SJCRH30 (cell line): ENCODE data around the gene ZPLD1. TPM values are rescaled to one million over a fixed set of nuclear protein-coding genes. Genes with fewer than 3 reads are reported as not detected.
A peak's percentile ranks its signal among the peaks of the same experiment; 100 is the strongest.

ENCODE experiments used
- DNase-seq, 2 experiments: peaks; one replicate each; pipeline ENCODE4 v3.0.0-alpha.2; 2015 to 2020
- H3K27ac ChIP-seq: fragments of 250-450 bp; sonication (Bioruptor Pico); 2 replicates; pipeline ENCODE4 v1.5.1; 2020; ENCODE audit warnings: mild to moderate bottlenecking, moderate library complexity
- H3K27me3 ChIP-seq: fragments of 250-450 bp; sonication (Bioruptor Pico); 2 replicates; pipeline ENCODE4 v1.5.1; 2020; ENCODE audit warnings: mild to moderate bottlenecking, moderate library complexity
- H3K36me3 ChIP-seq: fragments of 250-450 bp; sonication (Bioruptor Pico); 2 replicates; pipeline ENCODE4 v1.5.1; 2020; ENCODE audit warnings: mild to moderate bottlenecking, moderate library complexity
- H3K4me1 ChIP-seq: fragments of 250-450 bp; sonication (Bioruptor Pico); 2 replicates; pipeline ENCODE4 v1.5.1; 2020; ENCODE audit warnings: mild to moderate bottlenecking, moderate library complexity
- H3K4me3 ChIP-seq: fragments of 250-450 bp; sonication (Bioruptor Pico); 2 replicates; pipeline ENCODE4 v1.5.1; 2020; ENCODE audit warnings: mild to moderate bottlenecking, moderate library complexity
- H3K9me3 ChIP-seq: fragments of 250-450 bp; sonication (Bioruptor Pico); replicated peaks from 2 replicates; pipeline ENCODE4 v1.5.1; 2020; ENCODE audit warnings: mild to moderate bottlenecking, moderate library complexity
- total RNA-seq: library from RNA; depleted of rRNA; stranded (reverse); fragments of >200 nt; shearing (Covaris generic); gene quantifications from 2 replicates; pipeline ENCODE4 v1.2.3, GENCODE V29; 2014

ZPLD1 gene
- total RNA-seq, 1 experiment from 2014 or later = 0.14 TPM

DNA sequence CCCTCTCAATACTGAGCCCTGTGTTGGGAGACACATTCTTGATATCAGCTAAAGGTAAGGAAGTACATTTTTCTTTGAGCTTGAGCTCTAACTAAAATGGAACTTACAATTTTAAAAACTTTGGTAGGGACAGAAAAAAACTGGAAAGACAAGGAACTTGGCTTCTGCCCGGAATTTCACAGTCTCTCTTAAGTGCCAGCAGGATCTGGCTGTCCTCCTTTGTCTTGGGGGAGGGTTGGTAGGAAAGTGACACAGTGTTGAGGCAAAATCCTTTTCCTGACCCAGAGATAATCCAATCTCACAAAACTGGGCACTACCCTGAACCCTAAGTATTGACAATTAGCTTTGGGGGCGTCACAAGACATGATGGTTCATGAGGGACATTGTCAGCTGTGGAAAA, 45.3 kb downstream of the ZPLD1 start:
- H3K4me3 ChIP-seq = no peak overlapping the region
- H3K4me1 ChIP-seq = peaks cover 12% of the 10 kb centered on the region
- no peak overlapping the region for H3K27ac ChIP-seq
- no peaks in the 10 kb centered on the region for H3K27me3 ChIP-seq
- H3K9me3 ChIP-seq = no peaks in the 10 kb centered on the region
- peak in 1 of 2 experiments; percentile 9 for DNase-seq
- H3K36me3 ChIP-seq = no peaks in the 10 kb centered on the region

- Histone ChIP-seq H3K9me3 (no peaks in the 10 kb centered on the region), H3K27me3 (no peaks in the 10 kb centered on the region), H3K36me3 (no peaks in the 10 kb centered on the region), H3K4me1 (peaks cover 12% of the 10 kb centered on the region), H3K4me3 (peak overlapping the region; percentile 33), H3K27ac (peak overlapping the region; percentile 34)
- DNase-seq = peak; percentile 12 to 66
Observed at GRCh38 chr3:102481050-102481449, 46.2 kb downstream of the ZPLD1 start.

- no peaks in the 10 kb centered on the region for H3K36me3 ChIP-seq
Observed at GRCh38 chr3:102483556-102483955, 48.7 kb downstream of the ZPLD1 start.

GRCh38 chr3:102484363-102484762, 49.5 kb downstream of the ZPLD1 start:
- no peak for DNase-seq
- peaks cover 12% of the 10 kb centered on the region for H3K4me1 ChIP-seq

More at GRCh38 chr3:102483556-102483955, 48.7 kb downstream of the ZPLD1 start:
- DNase-seq = no peak
- Histone ChIP-seq H3K27ac (no peak overlapping the region), H3K4me1 (peaks cover 12% of the 10 kb centered on the region), H3K27me3 (no peaks in the 10 kb centered on the region), H3K9me3 (no peaks in the 10 kb centered on the region), H3K4me3 (no peak overlapping the region)

GRCh38 chr3:102485701-102486100, 50.9 kb downstream of the ZPLD1 start:
- Histone ChIP-seq H3K27me3 (no peaks in the 10 kb centered on the region), H3K36me3 (no peaks in the 10 kb centered on the region), H3K4me1 (peaks cover 8% of the 10 kb centered on the region), H3K27ac (no peak overlapping the region), H3K9me3 (no peaks in the 10 kb centered on the region), H3K4me3 (no peak overlapping the region)
- DNase-seq = no peak

More at GRCh38 chr3:102484363-102484762, 49.5 kb downstream of the ZPLD1 start:
- Histone ChIP-seq H3K4me3 (no peak overlapping the region), H3K27ac (no peak overlapping the region), H3K9me3 (no peaks in the 10 kb centered on the region), H3K27me3 (no peaks in the 10 kb centered on the region), H3K36me3 (no peaks in the 10 kb centered on the region)

DNA sequence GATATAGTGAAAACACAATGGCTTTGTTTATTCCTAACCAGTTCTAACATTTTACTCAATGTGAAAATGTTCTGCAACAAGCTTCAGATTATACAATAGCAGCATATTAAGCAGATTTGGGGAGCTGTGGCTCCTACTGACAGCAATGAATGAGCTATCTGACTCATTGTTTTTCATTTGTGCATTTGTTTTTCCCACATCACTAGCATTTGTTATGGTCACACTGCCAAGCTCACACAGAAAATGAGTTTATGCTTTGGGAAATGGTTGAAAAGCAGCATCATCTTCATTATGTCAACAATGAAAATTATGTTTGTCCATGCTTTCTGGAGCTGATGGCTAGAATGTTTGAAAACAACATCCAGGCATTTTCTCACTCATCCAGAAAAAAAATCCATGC, 53.5 kb downstream of the ZPLD1 start:
- H3K4me3 ChIP-seq = no peak overlapping the region
- H3K27me3 ChIP-seq = no peaks in the 10 kb centered on the region
- no peaks in the 10 kb centered on the region for H3K36me3 ChIP-seq

GRCh38 chr3:102492300-102492699, 57.5 kb downstream of the ZPLD1 start:
- Histone ChIP-seq H3K4me1 (no peaks in the 10 kb centered on the region), H3K36me3 (no peaks in the 10 kb centered on the region), H3K9me3 (no peaks in the 10 kb centered on the region; the same call in 1 of the 2 replicates), H3K4me3 (no peak overlapping the region), H3K27ac (no peak overlapping the region), H3K27me3 (no peaks in the 10 kb centered on the region)
- DNase-seq = no peak

More for the DNA sequence above, 53.5 kb downstream of the ZPLD1 start:
- no peaks in the 10 kb centered on the region for H3K4me1 ChIP-seq
- H3K27ac ChIP-seq = no peak overlapping the region
- DNase-seq = no peak
- H3K9me3 ChIP-seq = no peaks in the 10 kb centered on the region; the same call in 1 of the 2 replicates

GRCh38 chr3:102497571-102497970, 62.8 kb downstream of the ZPLD1 start:
- Histone ChIP-seq H3K27ac (no peak overlapping the region), H3K27me3 (no peaks in the 10 kb centered on the region), H3K9me3 (no peaks in the 10 kb centered on the region), H3K4me3 (no peak overlapping the region), H3K36me3 (no peaks in the 10 kb centered on the region), H3K4me1 (no peaks in the 10 kb centered on the region)
- DNase-seq = no peak

DNA sequence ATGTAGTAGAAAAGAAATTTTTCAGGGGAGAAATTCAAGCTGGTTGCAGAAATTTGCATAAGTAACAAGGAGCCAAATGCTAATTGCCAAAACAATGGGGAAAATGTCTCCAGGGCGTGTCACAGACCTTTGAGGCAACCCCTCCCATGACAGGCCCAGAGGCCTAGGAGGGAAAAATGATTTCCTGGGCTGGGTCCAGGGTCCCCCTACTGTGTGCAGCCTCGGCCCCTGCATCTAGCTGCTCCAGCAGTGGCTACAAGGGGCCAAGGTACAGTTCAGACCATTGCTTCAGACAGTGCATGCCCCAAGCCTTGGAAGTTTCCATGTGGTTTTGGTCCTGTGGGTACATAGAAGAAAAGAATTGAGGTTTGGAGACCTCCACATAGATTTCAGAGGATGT, 70.7 kb downstream of the ZPLD1 start:
- no peak for DNase-seq
- H3K27me3 ChIP-seq = no peaks in the 10 kb centered on the region
- H3K36me3 ChIP-seq = no peaks in the 10 kb centered on the region
- H3K27ac ChIP-seq = no peak overlapping the region
- H3K4me3 ChIP-seq = no peak overlapping the region
- no peaks in the 10 kb centered on the region for H3K4me1 ChIP-seq
- no peaks in the 10 kb centered on the region for H3K9me3 ChIP-seq

GRCh38 chr3:102510663-102511062, 75.8 kb downstream of the ZPLD1 start:
- peak in 1 of 2 experiments; percentile 42 for DNase-seq
- Histone ChIP-seq H3K36me3 (no peaks in the 10 kb centered on the region), H3K4me1 (peaks cover 24% of the 10 kb centered on the region), H3K27ac (no peak overlapping the region), H3K4me3 (no peak overlapping the region; the same call in 1 of the 2 replicates), H3K9me3 (no peaks in the 10 kb centered on the region), H3K27me3 (no peaks in the 10 kb centered on the region)

- no peaks in the 10 kb centered on the region for H3K27me3 ChIP-seq
- no peak for DNase-seq
- no peak overlapping the region for H3K27ac ChIP-seq
- no peaks in the 10 kb centered on the region for H3K9me3 ChIP-seq
- peaks cover 24% of the 10 kb centered on the region for H3K4me1 ChIP-seq
- H3K36me3 ChIP-seq = no peaks in the 10 kb centered on the region
- H3K4me3 ChIP-seq = no peak overlapping the region; the same call in 1 of the 2 replicates
Observed at GRCh38 chr3:102511168-102511567, 76.4 kb downstream of the ZPLD1 start.

DNA sequence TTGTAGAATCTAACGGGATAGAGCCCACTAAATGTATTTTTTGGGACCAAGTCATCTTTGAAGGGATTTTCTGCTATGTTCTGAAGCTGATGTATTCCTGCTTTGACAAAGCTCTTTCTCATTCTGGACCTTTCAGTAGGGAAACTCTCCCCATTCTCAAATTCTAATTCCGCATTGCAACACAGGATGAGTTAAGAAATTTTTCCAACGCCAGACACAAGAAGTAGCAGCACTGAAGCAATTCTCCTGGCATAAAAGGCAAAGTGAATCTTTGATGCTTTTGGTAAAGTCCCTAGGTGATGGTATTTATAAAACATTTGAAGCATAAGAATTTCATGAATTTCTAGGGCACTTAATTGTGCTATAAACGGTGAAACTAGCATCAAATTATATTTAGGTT, 76.8 kb downstream of the ZPLD1 start:
- H3K9me3 ChIP-seq = no peaks in the 10 kb centered on the region
- H3K36me3 ChIP-seq = no peaks in the 10 kb centered on the region
- H3K27me3 ChIP-seq = no peaks in the 10 kb centered on the region
- no peak overlapping the region for H3K4me3 ChIP-seq
- peaks cover 24% of the 10 kb centered on the region for H3K4me1 ChIP-seq
- no peak for DNase-seq
- no peak overlapping the region for H3K27ac ChIP-seq

- no peak overlapping the region for H3K27ac ChIP-seq
- no peaks in the 10 kb centered on the region for H3K36me3 ChIP-seq
- peak in 1 of 2 experiments; percentile 49 for DNase-seq
- no peaks in the 10 kb centered on the region for H3K9me3 ChIP-seq
- H3K27me3 ChIP-seq = no peaks in the 10 kb centered on the region
- H3K4me3 ChIP-seq = no peak overlapping the region
- peaks cover 24% of the 10 kb centered on the region for H3K4me1 ChIP-seq
Observed at GRCh38 chr3:102512734-102513504, 78.1 kb downstream of the ZPLD1 start.

DNA sequence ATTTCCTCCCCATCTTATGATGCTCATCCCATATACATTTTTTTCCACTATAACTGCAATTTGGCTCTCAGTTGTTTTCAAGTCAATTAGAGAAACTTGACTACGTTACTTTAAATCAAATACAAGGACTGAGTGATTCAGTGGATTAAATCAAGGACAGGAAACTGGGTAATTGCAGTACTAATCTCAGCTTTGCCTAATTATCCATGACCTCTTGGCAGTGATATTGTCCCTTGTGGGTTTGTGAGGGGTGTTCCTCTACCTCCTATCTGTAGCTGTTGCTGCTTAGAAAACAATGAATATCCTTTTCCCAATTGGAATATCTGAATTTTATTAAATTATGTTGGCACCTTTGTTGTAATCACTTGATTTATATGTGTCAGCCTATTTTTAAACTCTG, 79.4 kb downstream of the ZPLD1 start:
- H3K27me3 ChIP-seq = no peaks in the 10 kb centered on the region
- H3K27ac ChIP-seq = no peak overlapping the region
- peaks cover 24% of the 10 kb centered on the region for H3K4me1 ChIP-seq
- DNase-seq = peak in 1 of 2 experiments; percentile 58
- H3K4me3 ChIP-seq = no peak overlapping the region
- no peaks in the 10 kb centered on the region for H3K36me3 ChIP-seq
- H3K9me3 ChIP-seq = no peaks in the 10 kb centered on the region

DNA sequence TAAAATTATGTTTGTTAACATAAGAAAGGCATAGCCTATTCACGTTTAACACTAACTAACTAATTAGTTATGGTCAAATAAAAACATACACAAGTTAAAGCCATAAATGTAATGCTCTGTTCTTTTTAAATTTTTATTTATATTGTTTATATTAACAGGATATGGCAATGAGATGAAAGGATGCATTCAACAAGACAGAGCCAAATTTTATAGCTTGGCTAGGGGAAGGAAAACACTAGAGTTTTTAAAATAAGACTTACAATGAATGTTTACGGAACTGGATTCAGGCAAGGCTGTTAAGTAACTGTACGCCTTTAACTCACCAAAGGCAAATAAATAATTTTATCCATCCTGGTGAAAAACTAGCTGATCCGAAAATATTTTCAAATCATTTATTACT, 86.4 kb downstream of the ZPLD1 start:
- no peaks in the 10 kb centered on the region for H3K9me3 ChIP-seq
- H3K4me1 ChIP-seq = no peaks in the 10 kb centered on the region
- H3K27ac ChIP-seq = no peak overlapping the region
- no peaks in the 10 kb centered on the region for H3K36me3 ChIP-seq
- no peaks in the 10 kb centered on the region for H3K27me3 ChIP-seq
- H3K4me3 ChIP-seq = no peak overlapping the region
- no peak for DNase-seq

GRCh38 chr3:102525624-102526023, 90.8 kb downstream of the ZPLD1 start:
- Histone ChIP-seq H3K4me3 (no peak overlapping the region), H3K36me3 (no peaks in the 10 kb centered on the region), H3K27me3 (no peaks in the 10 kb centered on the region), H3K4me1 (peaks cover 8% of the 10 kb centered on the region), H3K27ac (no peak overlapping the region), H3K9me3 (no peaks in the 10 kb centered on the region)
- no peak for DNase-seq
